ENCODE results near the gene PGAP2.
"Not testable (repeated sequence)": the region's sequence is repeated elsewhere in the genome, so short reads cannot be mapped to it uniquely, and the experiment has no call there.

Gene PGAP2

DNA sequence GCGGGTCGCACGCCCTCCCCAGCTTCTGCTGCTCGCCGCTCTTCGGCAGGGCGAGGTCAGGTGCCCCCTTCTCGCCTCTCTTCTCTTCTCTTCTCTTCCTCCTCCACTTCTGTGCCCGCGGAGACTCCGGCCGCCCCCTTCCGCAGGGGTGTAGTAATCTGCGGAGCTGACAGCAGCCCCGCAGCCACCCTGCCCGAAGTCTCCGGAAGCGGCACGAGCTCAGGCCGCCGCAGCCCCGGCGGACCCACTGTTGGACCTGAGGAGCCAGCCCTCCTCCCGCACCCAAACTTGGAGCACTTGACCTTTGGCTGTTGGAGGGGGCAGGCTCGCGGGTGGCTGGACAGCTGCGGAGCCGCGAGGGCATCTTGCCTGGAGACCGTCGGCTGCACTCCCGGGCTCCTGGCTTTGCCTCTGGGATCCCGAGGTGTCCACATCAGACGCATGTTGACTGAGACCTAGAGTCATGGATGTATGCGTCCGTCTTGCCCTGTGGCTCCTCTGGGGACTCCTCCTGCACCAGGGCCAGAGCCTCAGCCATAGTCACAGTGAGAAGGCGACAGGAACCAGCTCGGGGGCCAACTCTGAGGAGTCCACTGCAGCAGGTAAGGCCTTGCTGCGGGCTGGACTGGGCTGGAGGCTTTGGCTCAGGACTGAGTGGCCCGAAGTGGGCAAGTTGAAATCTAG, 47.6 kb downstream of the PGAP2 start:
- H3K4me3 ChIP-seq (ENCODE audit: low read length) = peak overlapping the region; percentile 86
- TF ChIP-seq, protein P1, sequence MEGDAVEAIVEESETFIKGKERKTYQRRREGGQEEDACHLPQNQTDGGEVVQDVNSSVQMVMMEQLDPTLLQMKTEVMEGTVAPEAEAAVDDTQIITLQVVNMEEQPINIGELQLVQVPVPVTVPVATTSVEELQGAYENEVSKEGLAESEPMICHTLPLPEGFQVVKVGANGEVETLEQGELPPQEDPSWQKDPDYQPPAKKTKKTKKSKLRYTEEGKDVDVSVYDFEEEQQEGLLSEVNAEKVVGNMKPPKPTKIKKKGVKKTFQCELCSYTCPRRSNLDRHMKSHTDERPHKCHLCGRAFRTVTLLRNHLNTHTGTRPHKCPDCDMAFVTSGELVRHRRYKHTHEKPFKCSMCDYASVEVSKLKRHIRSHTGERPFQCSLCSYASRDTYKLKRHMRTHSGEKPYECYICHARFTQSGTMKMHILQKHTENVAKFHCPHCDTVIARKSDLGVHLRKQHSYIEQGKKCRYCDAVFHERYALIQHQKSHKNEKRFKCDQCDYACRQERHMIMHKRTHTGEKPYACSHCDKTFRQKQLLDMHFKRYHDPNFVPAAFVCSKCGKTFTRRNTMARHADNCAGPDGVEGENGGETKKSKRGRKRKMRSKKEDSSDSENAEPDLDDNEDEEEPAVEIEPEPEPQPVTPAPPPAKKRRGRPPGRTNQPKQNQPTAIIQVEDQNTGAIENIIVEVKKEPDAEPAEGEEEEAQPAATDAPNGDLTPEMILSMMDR (conservative IDR thresholded peaks at IDR 0.05; ENCODE audit: low read depth, low read length) = no peak
- no peak for DNase-seq (ENCODE audit: low read depth)

DNA sequence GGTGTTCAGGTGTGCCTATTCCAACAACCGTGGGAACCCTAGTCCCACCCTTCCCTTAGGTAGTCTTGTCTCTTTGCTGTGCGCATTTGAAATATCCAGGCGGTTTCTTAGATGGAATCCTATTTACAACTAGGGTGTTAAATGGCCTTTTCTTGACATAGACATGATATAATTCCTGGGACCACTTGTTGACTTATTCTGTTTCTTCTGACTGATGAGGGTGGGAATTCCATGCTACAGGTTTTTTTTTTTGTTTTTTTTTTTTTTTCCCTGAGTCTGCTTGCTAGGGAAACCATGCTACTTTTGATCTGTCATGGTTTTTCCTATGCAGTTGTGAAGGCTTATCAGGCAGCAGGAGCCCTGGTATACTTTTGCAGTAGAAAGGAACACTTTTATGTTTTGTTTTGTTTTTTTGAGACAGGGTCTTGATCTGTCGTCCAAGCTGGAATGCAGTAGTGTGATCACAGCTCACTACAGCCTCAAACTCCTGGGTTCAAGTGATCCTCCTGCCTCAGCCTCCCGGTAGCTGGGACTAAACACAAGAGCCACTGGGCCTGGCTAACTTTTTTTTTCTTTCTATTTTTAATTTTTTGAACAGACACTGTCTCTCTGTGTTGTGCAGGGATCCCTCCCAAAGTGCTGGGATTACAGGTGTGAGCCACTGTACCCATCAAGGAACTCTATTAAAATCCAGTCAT, 48.6 kb downstream of the PGAP2 start:
- H3K4me3 ChIP-seq (ENCODE audit: low read length) = peak overlapping the region; percentile 86
- no peak for DNase-seq (ENCODE audit: low read depth)

GRCh38 chr11:3857628-3858027, 49.3 kb downstream of the PGAP2 start:
- DNase-seq (ENCODE audit: low read depth) = no peak
- no peak overlapping the region for H3K4me3 ChIP-seq (ENCODE audit: low read length)
- TF ChIP-seq, protein P1 (conservative IDR thresholded peaks at IDR 0.05; ENCODE audit: low read depth, low read length) = no peak

More for the DNA sequence above, 48.6 kb downstream of the PGAP2 start:
- TF ChIP-seq, protein P1 (conservative IDR thresholded peaks at IDR 0.05; ENCODE audit: low read depth, low read length) = no peak

GRCh38 chr11:3859373-3859881, 51.1 kb downstream of the PGAP2 start:
- DNase-seq (ENCODE audit: low read depth) = no peak
- TF ChIP-seq, protein P1 (conservative IDR thresholded peaks at IDR 0.05; ENCODE audit: low read depth, low read length) = no peak
- H3K4me3 ChIP-seq (ENCODE audit: low read length) = no peak overlapping the region

- TF ChIP-seq, protein P1 (conservative IDR thresholded peaks at IDR 0.05; ENCODE audit: low read depth, low read length) = no peak
- DNase-seq (ENCODE audit: low read depth) = no peak
Measured at GRCh38 chr11:3860375-3860774, 52.0 kb downstream of the PGAP2 start.

DNA sequence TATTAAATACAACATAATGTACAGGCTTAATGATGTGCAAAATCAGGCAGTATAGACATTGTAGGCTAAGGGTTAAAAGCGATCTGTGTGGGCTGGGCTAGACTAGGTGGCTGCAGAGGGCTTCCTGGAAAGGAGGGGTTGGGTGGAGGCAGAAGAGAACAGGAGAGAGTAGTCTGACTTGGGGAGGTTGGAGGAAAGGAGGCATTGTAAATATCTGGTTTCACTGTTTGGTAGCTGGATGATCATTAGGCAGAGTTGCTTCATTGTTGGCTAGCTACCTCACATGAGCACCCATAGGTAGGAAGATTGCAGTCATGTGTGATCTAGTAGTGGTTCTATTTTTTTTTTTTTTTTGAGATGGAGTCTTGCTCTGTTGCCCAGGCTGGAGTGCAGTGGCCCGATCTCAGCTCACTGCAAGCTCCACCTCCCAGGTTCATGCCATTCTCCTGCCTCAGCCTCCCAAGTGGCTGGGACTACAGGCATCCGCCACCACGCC, 52.6 kb downstream of the PGAP2 start:
- not testable (repeated sequence) for DNase-seq (ENCODE audit: low read depth); H3K4me3 ChIP-seq (ENCODE audit: low read length)

More at GRCh38 chr11:3860375-3860774, 52.0 kb downstream of the PGAP2 start:
- H3K4me3 ChIP-seq (ENCODE audit: low read length) = no peak overlapping the region

DNA sequence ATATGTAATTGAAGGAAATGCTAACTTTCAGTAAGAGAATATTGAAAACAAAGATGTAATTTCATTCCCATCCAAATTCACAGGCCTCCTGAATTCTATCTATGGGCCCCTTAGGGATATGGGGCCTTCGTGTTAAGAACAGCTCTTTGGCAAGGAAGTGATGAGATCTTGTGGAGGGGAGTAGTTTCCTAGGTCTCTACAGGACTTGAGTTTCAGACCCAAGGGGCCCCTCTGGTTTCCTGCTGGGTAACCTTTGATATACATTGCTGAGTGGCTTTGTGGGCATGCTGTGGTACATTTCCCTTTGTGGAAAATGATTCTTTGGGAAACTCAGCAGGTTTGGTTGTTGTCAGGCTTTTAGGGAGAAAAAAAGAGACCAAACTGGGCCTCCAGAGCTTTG, 53.3 kb downstream of the PGAP2 start:
- DNase-seq (ENCODE audit: low read depth) = no peak
- no peak overlapping the region for H3K4me3 ChIP-seq (ENCODE audit: low read length)
- TF ChIP-seq, protein P1 (conservative IDR thresholded peaks at IDR 0.05; ENCODE audit: low read depth, low read length) = no peak

Measured in retinal pigment epithelial cell (primary cell).